GM18511 (cell line): ENCODE data around the gene CNKSR1.

Experiments used
- ATAC-seq: cut with Tn5 transposase; IDR thresholded peaks from one replicate; pipeline ENCODE4 v1.9.1; 2021; ENCODE audit warnings: mild to moderate bottlenecking, moderate library complexity; ENCODE audit not compliant: unreplicated experiment

The CNKSR1 gene

DNA sequence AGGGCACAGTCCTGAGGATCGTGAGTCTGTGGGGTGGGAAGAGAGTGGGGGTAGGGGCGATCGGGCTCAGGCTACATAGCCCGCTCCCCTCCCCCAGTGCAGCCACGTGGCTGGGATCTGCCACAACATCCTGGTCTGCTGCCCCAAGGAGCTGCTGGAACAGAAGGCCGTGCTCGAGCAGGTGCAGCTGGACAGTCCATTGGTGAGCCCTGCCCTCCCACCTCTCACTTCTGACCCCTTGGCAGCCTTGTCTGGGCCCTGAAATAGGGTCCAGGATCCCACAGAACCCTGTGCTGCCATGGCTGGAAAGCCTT, 5.0 kb downstream of the CNKSR1 start:
- no peak for ATAC-seq

DNA sequence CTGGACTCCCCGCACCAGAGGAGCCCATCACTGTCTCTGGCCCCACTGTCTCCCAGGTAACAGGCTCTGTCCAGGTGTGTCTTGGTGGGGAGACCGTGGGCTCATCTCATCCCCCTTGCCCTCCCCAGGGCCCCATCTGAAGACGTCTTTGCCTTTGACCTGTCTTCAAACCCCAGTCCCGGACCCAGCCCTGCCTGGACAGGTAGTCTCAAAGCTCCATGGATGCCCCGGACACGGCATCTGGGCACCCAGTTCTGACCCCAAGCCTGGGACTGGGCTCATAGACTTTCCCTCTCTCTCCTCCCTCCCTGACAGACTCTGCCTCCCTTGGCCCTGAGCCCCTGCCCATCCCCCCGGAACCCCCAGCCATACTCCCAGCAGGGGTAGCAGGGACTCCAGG, 6.8 kb downstream of the CNKSR1 start:
- ATAC-seq = no peak

DNA sequence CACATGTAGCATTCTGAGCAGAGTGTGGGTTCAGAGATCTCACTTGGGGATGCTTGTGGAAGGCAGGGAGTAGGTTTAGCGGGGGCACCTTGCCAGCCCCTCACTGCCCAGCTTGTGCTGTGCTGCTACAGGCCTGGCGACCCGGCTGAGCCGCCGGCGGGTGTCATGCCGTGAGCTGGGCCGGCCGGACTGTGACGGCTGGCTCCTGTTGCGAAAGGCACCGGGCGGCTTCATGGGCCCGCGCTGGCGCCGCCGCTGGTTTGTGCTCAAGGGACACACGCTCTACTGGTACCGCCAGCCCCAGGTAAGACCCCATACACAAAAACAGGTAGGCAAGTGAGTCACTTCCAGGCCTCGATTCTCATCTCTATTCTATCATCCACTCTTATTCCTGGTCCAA, 7.6 kb downstream of the CNKSR1 start:
- no peak for ATAC-seq

DNA sequence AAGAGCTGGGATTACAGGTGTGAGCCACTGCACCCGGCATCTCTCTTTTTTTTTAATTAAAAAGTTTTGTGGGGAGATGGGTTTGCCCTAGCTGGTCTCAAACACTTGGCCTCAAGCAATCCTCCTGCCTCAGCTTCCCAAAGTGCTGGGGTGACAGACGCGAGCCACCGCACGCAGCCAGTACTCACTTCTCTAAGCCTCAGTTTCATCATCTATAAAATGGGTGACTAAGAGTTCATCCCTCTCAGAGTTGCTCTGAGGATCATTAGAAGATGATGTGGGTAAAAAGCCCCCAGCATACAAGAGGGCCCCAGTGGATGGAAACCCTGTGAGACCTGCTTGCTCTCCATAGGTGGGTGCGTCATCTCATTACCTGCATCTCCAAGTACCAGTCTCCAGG, 10.6 kb downstream of the CNKSR1 start:
- no peak for ATAC-seq

DNA sequence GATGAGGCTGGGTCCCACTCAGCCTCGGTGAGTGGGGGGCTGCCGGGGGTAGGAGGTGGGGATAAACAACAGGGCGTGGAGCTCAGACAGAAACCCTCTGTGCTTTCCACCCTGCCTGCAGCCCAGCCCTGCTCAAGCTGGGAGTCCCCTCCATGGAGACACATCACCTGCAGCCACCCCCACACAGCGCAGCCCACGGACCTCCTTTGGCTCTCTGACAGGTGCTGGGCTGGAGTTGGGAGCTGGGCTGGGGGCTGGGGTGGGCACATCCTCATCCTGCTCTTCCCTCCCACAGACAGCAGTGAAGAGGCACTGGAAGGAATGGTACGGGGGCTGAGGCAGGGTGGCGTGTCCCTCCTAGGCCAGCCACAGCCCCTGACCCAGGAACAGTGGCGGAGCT, 11.2 kb downstream of the CNKSR1 start:
- ATAC-seq = no peak

DNA sequence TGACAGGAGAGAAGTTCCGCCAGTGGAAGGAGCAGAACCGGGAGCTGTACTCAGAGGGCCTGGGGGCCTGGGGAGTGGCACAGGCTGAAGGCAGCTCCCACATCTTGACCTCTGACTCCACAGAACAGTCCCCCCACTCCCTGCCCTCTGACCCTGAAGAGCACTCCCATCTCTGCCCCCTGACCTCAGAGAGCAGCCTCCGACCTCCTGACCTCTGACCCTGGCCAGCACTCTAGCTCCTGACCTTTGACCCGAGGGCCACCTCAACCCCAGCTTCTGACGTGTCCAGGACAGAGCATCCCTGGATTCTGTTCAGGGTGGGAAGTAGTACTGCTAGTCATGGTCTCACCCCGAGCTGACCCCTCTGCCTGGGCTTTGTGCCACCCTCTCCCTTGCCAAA, 12.0 kb downstream of the CNKSR1 start:
- ATAC-seq = no peak

DNA sequence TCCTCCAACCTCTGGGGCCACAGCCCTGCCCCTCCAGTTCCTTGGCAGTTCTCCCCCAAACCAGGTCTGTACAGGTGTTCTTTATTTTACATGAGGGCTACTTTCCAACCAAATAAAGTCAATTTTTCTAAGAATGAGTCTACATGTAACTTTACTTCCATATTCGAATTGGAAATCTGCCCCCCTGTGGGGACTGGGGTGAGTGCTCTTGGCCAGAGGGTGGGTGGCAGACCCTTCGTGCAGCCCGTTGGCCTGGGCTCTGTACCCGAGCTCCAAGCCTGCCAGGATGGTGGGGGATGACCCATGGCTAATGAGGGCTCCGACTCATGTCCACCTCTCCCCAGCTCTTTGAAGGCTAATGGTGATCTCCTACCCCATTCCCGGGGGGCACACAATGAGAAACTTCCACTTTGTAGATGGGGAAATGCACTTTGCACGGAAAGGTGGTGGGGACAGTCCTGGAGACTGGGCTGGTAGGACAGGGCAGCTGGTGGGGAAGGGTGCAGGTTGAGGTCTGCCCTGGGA, 12.5 kb downstream of the CNKSR1 start:
- no peak for ATAC-seq

DNA sequence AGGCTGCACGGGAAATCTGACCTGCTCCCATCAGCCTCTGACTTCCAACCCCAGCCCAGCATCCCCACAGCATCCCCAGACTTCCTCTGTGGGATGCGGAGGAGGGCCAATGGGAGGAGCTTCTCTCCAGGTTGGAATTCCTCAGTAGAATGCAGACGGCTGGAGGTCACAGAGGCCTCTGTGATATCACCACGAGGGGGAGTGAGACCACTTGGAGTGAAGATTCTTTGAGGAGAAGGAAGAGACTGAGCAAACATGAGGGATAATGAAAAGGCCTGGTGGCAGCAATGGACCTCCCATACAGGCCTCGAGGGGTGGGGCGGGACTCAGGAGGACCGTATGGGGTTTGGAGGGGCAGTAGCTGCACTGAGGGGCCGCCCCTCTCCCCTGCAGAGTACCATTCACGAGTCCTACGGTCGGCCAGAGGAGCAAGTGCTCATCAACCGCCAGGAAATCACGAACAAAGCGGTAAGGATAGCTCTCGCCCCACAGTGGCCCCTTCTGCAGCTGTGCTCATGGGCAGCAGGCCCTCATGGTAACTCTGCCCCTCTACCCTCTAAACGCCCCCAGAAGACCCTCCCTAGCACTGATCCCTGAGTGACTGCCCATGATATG, 13.2 kb downstream of the CNKSR1 start, which contains the start of gene CATSPER4:
CATSPER4 (plus strand) TSS at position 230 of the 615 bp plus-strand sequence; CDS start at position 256, 26 bp downstream.
- no peak for ATAC-seq

DNA sequence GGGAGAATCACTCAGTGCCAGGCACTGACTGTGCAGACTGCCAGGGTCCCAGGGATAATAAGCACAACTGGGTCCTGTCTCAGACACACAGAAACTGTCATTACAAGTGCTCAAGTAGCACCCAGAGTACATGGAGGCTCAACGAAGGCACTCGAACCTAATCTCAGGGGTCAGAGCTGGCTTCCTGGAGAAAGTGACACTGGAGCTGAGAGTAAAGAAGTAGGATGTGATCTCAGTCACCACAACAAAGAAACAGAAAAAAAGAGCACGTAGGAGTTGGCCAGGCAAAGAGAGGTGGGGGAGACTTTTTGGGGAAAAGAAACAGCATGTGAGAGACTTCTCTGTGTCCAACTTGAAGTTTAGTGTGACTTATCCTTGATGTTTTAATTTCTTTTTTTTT, 14.4 kb downstream of the CNKSR1 start:
- ATAC-seq = no peak

DNA sequence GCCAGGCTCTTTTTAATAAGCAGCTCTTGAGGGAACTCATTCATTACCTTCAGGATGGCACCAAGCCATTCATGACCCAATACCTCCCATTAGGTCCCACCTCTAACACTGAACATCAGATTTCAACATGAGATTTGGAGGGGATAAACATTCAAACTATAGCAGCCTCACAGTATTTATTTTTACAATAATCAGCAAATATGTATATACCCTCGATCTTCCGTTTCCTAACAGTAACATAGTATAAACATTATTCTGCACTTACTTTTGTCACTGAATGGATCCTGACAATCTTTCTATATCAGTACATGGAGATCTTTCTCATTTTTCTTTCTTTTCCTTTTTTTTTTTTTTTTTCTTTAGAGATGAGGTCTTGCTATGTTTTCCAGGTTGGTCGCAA, 18.5 kb downstream of the CNKSR1 start:
- no peak for ATAC-seq

DNA sequence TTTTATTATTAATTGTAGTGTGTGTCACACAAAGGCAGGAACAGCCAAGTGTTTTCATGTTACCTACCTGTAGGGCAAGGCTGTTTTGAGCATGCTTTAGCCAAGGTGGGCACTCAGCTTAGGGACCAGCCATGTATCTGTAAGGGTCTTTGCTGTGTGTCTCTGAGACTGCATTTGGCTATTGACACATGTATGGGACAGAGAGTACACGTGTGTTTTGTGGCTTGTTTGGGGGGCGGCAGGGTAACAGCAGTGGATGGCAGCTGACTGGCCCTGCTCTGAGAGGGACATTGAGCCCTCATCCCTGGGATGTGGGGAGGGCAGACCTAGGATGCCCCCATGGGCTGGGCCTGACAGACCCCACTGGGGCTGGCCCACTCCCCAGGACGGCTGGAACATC, 20.0 kb downstream of the CNKSR1 start:
- ATAC-seq = no peak

DNA sequence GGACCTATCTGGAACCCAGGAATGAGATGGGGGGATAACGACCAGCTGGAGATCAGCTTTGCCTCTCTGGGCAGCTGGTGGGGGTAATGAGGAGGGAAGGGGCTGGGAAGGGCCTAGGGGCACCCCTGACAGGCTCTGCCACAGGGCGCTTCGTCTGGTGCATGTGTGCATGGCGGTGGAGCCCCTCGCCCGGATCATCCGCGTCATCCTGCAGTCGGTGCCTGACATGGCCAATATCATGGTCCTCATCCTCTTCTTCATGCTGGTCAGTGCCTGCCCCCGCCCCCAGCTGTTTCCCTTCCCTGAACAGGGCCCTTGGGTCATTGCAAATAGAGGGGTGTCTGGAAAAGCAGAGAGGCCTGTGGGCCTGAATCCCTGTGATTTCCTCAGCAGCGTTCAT, 20.5 kb downstream of the CNKSR1 start:
- ATAC-seq = no peak

DNA sequence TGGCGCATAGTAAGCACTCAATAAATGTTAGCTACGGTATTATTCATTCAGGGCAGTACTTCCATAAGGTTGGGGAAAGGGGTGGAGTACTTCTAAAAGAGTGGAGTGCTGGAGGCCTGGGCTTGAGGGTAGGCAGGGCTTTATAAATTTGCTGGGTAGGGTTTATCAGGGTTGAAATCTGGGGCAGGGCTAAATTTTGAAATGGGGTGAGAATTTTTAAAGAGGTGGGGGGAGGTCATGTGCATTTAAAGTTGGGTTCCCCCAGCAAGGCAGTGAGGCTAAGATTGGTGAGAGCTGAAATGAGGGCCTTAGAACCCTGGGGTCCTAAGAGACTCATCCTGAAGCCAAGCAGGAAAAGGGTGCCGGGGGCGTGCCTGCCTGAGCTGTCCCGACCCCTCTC, 23.1 kb downstream of the CNKSR1 start:
- ATAC-seq = no peak

DNA sequence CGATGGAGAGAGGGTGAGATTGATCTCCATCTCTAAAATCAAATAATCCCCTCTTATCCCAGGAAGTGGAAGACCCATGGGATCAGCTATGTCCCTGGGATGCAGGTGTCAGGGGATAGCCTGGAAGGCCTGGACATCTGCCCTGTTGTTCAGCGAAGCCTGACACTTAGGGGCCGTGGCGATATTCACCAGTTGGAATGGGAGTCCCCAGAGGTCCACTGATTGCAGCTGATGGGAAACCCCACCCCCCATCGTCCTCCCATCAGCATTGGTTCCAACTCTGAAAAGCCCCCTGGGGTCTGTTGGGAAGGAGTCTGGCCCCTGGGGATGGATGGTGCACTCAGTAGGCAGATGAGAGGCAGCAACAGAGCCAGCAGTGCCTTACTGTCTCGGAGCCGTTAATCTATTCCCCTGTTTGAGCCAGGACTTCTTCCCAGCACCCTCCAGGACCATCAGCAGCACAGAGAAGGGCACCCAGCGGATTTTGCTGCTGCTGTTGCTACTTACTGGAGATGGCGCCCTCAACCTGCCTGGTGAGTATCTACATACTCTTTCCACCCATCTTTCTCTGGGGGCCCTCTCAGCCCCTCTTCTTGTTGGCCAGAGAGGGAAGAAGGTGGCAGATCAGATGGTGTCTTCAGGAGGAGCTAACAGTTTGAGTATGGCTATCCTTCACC, 26.5 kb downstream of the CNKSR1 start:
- no peak for ATAC-seq

DNA sequence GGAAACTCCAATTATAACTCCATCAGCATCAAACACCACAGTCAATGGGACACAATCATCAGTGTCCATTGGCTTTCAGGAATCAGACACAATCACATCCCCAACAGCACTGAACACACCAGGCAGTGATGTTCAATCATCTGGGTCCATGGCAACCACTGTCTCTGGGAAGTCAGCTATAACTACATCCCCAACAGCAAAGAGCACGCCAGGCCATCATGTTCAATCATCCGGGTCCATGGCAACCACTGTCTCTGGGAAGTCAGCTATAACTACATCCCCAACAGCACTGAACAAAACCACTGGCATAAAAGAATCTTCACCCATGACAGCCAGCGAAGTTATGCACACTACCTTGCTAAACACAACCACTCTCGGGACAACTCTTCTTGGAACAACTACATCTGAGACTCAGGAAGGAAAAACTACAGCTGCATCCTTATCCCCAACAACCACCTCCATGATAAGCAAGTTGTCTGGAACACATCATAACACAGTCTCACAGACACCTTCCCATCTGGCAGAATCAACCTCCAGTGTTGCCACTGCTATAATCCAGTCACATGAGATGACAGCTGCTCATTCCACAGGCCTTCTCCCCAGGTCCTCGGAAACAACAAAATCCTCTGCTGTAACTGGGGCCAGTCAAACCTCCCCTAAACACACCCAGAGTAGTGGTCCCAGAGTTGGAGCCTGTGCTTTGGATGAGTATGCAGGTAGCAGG, 33.0 kb downstream of the CNKSR1 start:
- no peak for ATAC-seq

DNA sequence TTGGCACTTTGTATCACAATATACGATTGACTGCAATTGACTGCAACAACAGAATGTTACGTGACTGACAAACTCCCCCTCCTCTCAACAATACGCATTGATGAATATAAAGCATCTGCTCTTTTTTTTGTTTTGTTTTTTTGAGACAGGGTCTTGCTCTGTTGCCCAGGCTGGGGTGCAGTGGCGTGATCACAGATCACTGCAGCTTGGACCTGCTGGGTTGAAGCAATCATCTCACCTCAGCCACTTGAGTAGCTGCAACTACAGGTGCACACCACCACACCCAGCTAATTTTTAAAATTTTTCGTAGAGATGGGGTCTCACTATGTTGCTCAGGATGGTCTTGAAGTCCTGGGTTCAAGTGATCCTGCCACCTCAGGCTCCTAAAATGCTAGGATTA, 35.4 kb downstream of the CNKSR1 start:
- ATAC-seq = no peak

DNA sequence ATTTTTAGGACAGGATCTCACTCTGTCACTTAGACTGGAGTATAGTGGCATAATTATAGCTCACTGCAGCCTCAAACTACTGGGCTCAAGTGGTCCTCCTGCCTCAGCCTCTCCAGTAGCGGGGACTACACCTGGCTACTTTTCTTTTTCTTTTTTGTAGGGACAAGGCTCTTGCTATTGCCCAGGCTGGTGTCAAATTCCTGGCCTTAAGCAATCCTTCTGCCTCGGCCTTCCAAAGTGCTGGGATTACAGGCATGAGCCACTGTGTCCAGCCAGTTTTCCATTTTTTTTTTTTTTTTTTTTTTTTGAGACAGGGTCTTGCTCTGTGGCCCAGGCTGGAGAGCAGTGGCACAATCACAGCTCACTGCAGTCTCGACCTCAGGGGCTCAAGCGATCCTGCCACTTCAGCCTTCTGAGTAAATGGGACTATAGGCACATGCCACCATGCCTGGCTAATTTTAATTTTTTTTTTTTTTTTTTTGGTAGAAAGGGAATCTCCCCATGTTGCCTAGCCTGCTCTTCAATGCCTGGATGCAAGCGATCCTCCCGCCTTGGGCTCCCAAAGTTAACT, 36.1 kb downstream of the CNKSR1 start:
- no peak for ATAC-seq

DNA sequence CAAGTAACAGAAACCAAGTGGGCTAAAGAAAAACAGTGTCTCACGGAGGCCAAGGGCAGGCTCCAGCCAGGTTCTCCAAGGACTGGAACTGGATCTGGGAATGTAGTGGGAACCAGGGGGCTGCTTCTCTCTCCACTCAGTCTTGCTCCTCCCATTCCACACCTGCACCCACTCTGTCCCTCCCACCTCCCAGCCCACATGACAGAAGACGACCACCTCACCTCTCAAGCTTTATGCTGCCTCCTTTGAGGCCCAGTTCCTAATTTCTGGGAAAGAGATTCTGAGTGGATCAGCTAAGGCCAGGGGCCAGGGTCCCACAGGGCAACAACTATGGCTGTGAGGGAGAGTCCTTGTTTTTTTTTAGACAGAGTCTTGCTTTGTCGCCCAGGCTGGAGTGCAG, 38.0 kb downstream of the CNKSR1 start:
- no peak for ATAC-seq

DNA sequence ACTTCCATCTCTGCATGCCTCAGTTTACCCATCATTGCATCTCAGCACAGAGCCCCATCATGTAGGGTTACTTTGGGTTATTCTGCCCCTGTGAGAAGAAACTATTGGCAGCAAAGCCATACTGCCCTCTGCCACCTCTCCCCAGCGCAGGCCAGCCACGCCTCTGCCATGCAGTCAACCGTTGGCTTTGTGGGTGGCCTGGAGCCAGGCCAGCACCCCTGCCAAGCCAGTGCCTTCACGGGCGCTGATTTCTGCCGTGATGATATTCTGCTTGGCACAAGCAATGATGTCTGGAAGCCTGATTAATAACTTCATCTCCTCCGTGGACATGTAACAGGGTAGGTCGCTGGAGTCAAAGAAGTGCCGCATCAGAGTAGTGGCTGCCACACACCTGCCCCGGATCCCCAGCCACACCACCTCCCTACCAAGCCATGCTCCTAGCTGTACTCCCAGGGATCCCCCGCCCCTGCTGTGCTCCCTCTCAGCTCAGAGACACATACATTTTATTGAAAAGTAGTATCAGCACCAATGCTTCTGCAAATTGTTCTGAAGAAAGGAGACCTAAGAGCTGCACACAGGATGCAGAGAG, 41.7 kb downstream of the CNKSR1 start:
- no peak for ATAC-seq

DNA sequence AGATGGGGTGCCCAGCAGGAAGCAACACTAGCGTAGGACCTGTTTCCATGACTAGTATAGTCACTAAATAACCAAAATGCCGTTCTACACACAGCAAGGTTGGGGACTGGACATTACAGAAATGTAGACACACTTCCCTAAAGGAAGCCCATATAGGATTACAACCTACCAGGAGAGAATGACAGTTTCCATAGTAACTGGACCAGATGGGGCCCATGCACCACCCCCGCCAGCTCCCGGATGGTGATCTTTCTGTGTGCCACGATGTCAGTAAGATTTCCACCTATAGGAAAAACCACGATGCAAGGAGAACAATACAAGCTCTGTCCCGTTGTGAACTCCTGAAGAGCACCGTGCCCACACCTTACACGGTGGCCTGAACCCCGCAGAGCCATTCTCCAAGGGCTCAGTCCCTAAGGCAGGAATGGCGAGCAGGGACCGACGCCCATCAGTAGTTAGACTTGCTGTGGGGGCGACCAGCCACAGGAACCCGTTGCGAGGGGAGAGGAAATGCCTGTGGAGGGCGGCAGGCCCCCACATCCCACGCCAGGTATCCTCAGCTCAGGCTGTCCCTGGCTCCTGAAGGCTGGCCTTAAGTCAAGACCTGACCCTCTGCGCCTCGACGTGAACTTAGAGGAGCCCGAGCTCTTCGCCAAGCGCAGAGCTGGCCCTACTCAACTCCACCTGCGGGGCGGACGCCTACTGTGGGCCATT, 43.1 kb downstream of the CNKSR1 start:
- ATAC-seq = no peak

DNA sequence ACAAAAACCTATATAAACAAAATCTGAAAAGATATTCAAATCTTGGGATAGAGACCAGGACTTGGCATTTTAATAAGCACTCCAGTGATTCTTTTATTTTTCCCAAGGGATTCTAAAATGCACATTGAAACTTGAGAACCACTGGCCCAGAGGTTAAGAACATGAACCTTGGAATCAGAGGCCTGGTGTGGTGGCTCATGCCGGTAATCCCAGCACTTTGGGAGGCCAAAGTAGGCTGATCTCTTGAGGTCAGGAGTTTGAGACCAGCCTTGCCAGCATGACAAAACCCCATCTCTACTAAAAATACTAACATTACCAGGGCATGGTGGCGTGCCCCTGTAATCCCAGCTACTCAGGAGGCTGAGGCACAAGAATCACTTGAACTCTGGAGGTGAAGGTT, 43.8 kb downstream of the CNKSR1 start:
- ATAC-seq = no peak
